Transverse colon (tissue), 4 donors: ENCODE results near the gene WDR7. TPM values are rescaled to one million over a fixed set of nuclear protein-coding genes. Genes with fewer than 3 reads are reported as not detected.

Source experiments
- DNase-seq: peaks from one replicate; pipeline ENCODE4 v3.0.0-alpha.2; 2019
- H3K27ac ChIP-seq, 4 donors: fragments of 200-600 bp; sonication (generic); 2 replicates each; pipeline ENCODE4 v1.5.1; 2016 to 2018; ENCODE audit warnings: inconsistent platforms in 4 of 4
- H3K27me3 ChIP-seq: fragments of 200-600 bp; sonication (generic); 2 replicates; pipeline ENCODE4 v1.5.1; 2017; ENCODE audit warnings: inconsistent platforms
- H3K36me3 ChIP-seq, 4 donors: fragments of 200-600 bp; sonication (generic); 2 replicates each; pipeline ENCODE4 v1.5.1; 2017 to 2019; ENCODE audit warnings: inconsistent platforms in 4 of 4
- H3K4me1 ChIP-seq, 4 donors: fragments of 200-600 bp; sonication (generic); 2 replicates each; pipeline ENCODE4 v1.5.1; 2017 to 2020; ENCODE audit warnings: inconsistent platforms in 4 of 4
- H3K4me3 ChIP-seq, 4 donors: fragments of 200-600 bp; sonication (generic); 1 replicate in 1 of 4; 2 replicates in 3 of 4; pipeline versions ENCODE4 v1.5.1 to v1.6.1; 2017 to 2019; ENCODE audit warnings: inconsistent platforms in 4 of 4
- H3K9me3 ChIP-seq, 2 donors: fragments of 200-600 bp; sonication (generic); 2 replicates each; pipeline ENCODE4 v1.5.1; 2017 to 2019; ENCODE audit warnings: inconsistent platforms in 2 of 2
- EP300 ChIP-seq: sonication (generic); formaldehyde crosslinking; IDR thresholded peaks from one replicate; pipeline ENCODE4 v1.6.1; 2017; ENCODE audit warnings: antibody characterized with exemption, low read depth
- POLR2A ChIP-seq: fragments of 450-650 bp; IDR thresholded peaks from one replicate; pipeline ENCODE4 v1.6.1; 2016; ENCODE audit warnings: antibody characterized with exemption, mild to moderate bottlenecking, moderate library complexity
- POLR2AphosphoS5 ChIP-seq, 3 donors: sonication (generic); formaldehyde crosslinking; IDR thresholded peaks; one replicate each; pipeline ENCODE4 v1.6.1; 2016; ENCODE audit warnings: antibody characterized with exemption in 3 of 3
- WGBS, 2 donors: methylation state at CpG; one replicate each; pipeline ENCODE4 v1.1.5; 2018; ENCODE audit warnings: low coverage in 1 of 2; 5-methylcytosine and 5-hydroxymethylcytosine counted together
- in situ Hi-C, 4 donors: fragments of 200-750 bp; cut with MboI; loops; one replicate each; pipeline versions ENCODE4 v1.15.0 to v1.15.1; 2017; ENCODE audit warnings: low sequenced_read_pairs in 3 of 4, low pct_ligation_motif_present in 1 of 4, low pct_unique_long_range_greater_than_20kb in 1 of 4
- intact Hi-C: fragments of 100-400 bp; cut with DNase I; formaldehyde crosslinking; loops from one replicate; pipeline ENCODE4 v1.15.1; 2023; ENCODE audit warnings: low total_unique reads
- total RNA-seq, 4 donors: library from RNA; depleted of rRNA; stranded (reverse); fragments of >200 nt; gene quantifications; one replicate each; pipeline ENCODE4 v1.1.0, GENCODE V29; 2016
- TF ChIP-seq, protein P1 (sequence below), 5 experiments: fragments of 200-600 bp in 3 of 5; fragments of 450-650 bp in 2 of 5; sonication (generic) in 3 of 5; IDR thresholded peaks; 1 replicate in 2 of 5; 2 replicates in 3 of 5; pipeline ENCODE4 v1.5.1; 2016 to 2017; ENCODE audit warnings: antibody characterized with exemption in 5 of 5, inconsistent platforms in 3 of 5, mild to moderate bottlenecking in 2 of 5, moderate library complexity in 1 of 5

Gene WDR7
- total RNA-seq, 4 donors from 2014 or later = 14.9 to 37.5 (median 27.9) TPM

DNA sequence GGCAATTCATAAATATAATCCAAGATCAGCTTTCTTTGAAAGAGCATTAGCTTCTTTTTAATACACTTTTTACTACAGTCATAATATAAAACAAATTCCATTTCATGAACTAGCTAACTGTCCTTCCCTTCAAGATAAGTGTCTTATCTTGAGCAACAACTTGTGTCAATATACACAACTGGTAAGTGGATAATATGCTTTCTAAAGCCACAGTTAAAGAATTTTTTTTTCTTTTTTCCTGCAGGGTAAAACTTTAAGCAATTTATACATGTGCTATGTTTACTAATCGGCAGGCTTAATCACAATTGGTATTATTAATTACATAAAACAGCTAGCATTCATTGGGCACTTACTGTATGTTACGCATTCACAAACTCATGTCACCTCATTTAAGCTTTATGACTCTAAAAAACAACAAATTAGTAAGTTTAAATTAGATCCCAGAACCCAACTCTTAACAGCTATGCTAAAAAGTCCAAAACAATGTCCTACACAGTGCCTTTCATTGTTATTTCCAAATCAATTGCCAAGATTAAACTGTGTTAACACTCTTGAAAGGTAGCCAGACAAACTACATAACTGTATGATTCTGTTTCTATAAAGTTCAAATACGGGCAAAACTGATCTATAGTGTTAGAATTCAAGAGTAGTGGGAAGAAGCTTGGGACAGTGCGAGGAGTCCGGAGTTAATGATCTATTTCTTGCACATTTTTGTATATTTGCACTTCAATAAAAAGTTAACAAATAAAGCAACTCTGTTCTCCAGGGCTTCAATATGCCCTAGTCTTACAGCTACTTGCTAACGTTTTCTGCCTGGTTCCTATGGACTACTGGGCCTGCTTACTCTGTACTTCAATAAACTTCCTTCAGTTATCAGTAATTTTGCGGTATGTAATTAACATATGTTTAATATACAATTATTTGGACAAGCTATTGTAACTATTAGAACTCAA lies 18.8 kb upstream of the WDR7 start:
- Histone ChIP-seq H3K4me3 (no peak overlapping the region), H3K27ac (peak overlapping the region in 1 of 4 donors; percentile 33), H3K4me1 (peaks cover 3 to 74% (median 25%) of the 10 kb centered on the region in 4 donors), H3K9me3 (no peaks in the 10 kb centered on the region), H3K27me3 (no peaks in the 10 kb centered on the region), H3K36me3 (no peaks in the 10 kb centered on the region)
- intact Hi-C loops (no loop called here), in situ Hi-C loops (no loop called here)
- 50 to 69% methylated on average over 7 of the region's 7 CpGs for WGBS, 2 donors
- no peak for DNase-seq
- TF ChIP-seq, protein P1, sequence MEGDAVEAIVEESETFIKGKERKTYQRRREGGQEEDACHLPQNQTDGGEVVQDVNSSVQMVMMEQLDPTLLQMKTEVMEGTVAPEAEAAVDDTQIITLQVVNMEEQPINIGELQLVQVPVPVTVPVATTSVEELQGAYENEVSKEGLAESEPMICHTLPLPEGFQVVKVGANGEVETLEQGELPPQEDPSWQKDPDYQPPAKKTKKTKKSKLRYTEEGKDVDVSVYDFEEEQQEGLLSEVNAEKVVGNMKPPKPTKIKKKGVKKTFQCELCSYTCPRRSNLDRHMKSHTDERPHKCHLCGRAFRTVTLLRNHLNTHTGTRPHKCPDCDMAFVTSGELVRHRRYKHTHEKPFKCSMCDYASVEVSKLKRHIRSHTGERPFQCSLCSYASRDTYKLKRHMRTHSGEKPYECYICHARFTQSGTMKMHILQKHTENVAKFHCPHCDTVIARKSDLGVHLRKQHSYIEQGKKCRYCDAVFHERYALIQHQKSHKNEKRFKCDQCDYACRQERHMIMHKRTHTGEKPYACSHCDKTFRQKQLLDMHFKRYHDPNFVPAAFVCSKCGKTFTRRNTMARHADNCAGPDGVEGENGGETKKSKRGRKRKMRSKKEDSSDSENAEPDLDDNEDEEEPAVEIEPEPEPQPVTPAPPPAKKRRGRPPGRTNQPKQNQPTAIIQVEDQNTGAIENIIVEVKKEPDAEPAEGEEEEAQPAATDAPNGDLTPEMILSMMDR (IDR thresholded peaks at IDR 0.05) = no peak
- TF ChIP-seq POLR2A (no peak), EP300 (no peak), POLR2AphosphoS5 (IDR thresholded peaks at IDR 0.05) (no peak)

DNA sequence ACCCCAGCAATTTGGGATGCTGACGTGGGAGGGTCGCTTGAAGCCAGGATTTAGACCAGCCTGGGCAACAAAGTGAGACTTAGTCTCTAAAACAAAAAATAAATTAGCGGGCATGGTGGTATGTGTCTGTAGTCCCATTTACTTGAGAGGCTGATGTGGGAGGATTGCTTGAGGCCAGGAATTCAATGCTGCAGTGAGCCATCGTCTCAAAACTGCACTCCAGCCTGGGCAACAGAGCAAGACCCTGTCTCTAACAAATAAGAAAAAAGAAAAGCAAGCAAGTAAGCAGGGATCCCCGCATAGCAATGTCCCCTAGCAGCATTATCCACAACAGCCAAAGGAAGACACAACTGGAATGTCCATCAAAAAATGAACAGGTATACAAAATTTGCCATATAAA lies 16.2 kb upstream of the WDR7 start:
- in situ Hi-C loops (no loop called here), intact Hi-C loops (no loop called here)
- H3K4me3 ChIP-seq = no peak overlapping the region
- DNase-seq = no peak
- H3K27me3 ChIP-seq = no peaks in the 10 kb centered on the region
- no peaks in the 10 kb centered on the region for H3K36me3 ChIP-seq
- H3K9me3 ChIP-seq = no peaks in the 10 kb centered on the region
- H3K4me1 ChIP-seq = peaks cover 3 to 62% (median 24%) of the 10 kb centered on the region in 4 donors
- H3K27ac ChIP-seq = no peak overlapping the region
- TF ChIP-seq, protein P1 (IDR thresholded peaks at IDR 0.05) = no peak
- TF ChIP-seq POLR2A (no peak), POLR2AphosphoS5 (IDR thresholded peaks at IDR 0.05) (no peak), EP300 (no peak)
- 91% methylated on average over 5 of the region's 5 CpGs for WGBS, 2 donors

DNA sequence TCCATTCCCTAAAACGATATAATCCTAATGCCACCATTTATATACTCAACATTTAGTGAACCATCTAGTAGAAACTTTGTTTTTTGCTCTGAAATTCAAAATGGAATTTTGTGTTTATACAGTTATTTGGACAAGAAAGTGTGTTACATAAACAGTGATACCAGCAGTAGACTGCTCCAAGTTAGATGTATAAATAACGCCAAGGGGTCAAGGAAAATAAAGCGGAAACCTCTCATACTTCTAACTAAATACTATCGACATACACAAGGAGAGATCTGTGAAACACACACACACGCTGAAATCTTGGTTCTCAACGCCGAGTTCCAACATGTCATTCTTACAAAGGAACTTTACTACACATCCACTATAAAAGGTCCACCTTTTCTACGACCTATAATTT lies 14.0 kb upstream of the WDR7 start:
- Histone ChIP-seq H3K27me3 (no peaks in the 10 kb centered on the region), H3K27ac (peak overlapping the region; percentile 95 to 99 (median 97)), H3K4me3 (peak overlapping the region; percentile 79 to 97 (median 89)), H3K36me3 (no peaks in the 10 kb centered on the region), H3K9me3 (no peaks in the 10 kb centered on the region), H3K4me1 (peaks cover 3 to 45% (median 19%) of the 10 kb centered on the region in 4 donors)
- TF ChIP-seq EP300 = no peak
- TF ChIP-seq, protein P1 (IDR thresholded peaks at IDR 0.05) = no peak
- in situ Hi-C loops = no loop called here
- 1 to 2% methylated on average over 8 of the region's 8 CpGs for WGBS, 2 donors
- DNase-seq = no peak
- intact Hi-C loops = no loop called here

DNA sequence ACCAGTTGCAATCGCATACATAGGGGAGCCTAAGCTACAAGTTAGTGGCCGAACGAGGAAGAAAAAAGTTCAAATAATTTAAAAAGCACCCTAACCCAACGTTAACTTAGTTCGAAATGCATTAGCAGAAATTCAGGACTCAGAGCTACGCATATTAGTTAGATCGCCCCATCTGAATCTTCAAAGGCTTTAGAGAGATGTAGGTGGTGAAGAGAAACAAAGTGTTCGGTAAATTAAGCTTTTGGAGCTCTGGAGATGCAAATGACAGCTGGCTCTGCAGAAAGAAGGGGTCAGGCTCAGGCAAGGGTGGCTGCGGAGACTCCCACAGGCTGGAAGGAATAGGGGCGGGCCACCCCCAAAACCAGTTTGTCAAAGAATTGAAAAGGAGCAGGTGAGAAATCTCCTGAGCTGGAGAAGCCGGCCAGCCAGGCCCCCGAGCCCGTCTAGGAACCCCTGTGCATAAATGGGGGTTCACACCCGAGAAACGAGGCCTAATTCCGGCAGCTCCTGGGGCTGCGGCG lies 13.4 kb upstream of the WDR7 start:
- H3K27me3 ChIP-seq = no peaks in the 10 kb centered on the region
- WGBS, 2 donors = 0 to 1% methylated on average over 3 to 18 of the region's 18 CpGs

More for the DNA sequence above, 13.4 kb upstream of the WDR7 start:
- intact Hi-C loops = no loop called here
- DNase-seq = peak; percentile 31
- Histone ChIP-seq H3K9me3 (no peaks in the 10 kb centered on the region), H3K27ac (peak overlapping the region; percentile 95 to 99 (median 97)), H3K4me1 (peaks cover under 1 to 39% (median 16%) of the 10 kb centered on the region in 4 donors), H3K4me3 (peak overlapping the region; percentile 79 to 97 (median 89)), H3K36me3 (no peaks in the 10 kb centered on the region)
- in situ Hi-C loops = no loop called here
- TF ChIP-seq POLR2AphosphoS5 (IDR thresholded peaks at IDR 0.05) (no peak), EP300 (no peak), POLR2A (no peak)
- TF ChIP-seq, protein P1 (IDR thresholded peaks at IDR 0.05) = no peak
